ENCODE data around the gene USP49. TPM values are rescaled to one million over a fixed set of nuclear protein-coding genes. Genes with fewer than 3 reads are reported as not detected.

USP49 gene
- total and polyA plus RNA-seq, 2 of the 13 experiments (the other 11 are each of a cell fraction or from before 2014, with no cell fraction given): 2.9 to 4.3 TPM

GRCh38 chr6:41920921-41921711 is 25.9 kb upstream of the USP49 start, which contains the start of the genes BYSL and MED20 (continued):
- TF ChIP-seq AHDC1 (CRISPR knock-in tag; IDR thresholded peaks at IDR 0.05; ENCODE audit: borderline replicate concordance) (no peak), RBM22 (optimal IDR thresholded peaks at IDR 0.05; ENCODE audit: low read length) (no peak), IRF2 (CRISPR knock-in tag; IDR thresholded peaks at IDR 0.05) (peak; percentile 94), ZNF557 (CRISPR knock-in tag; IDR thresholded peaks at IDR 0.05) (peak; percentile 64; the same call in 1 of the 2 replicates), ZNF512B (CRISPR knock-in tag; IDR thresholded peaks at IDR 0.05; ENCODE audit: borderline replicate concordance) (no peak), CBFB (CRISPR knock-in tag; IDR thresholded peaks at IDR 0.05) (0 out of 2 replicates have a peak, but pooled peaks have one; percentile 44), NFKBIZ (CRISPR knock-in tag; IDR thresholded peaks at IDR 0.05) (no peak; the same call in 1 of the 2 replicates), RNF2 (conservative IDR thresholded peaks at IDR 0.05; ENCODE audit: low read depth) (peak; percentile 68), SALL1 (CRISPR knock-in tag; IDR thresholded peaks at IDR 0.05) (peak; percentile 70; the same call in 1 of the 2 replicates), FOXK2 (IDR thresholded peaks at IDR 0.05) (no peak), KLF11 (CRISPR knock-in tag; IDR thresholded peaks at IDR 0.05) (no peak; the same call in 1 of the 2 replicates), THYN1 (CRISPR knock-in tag; IDR thresholded peaks at IDR 0.05; ENCODE audit: borderline replicate concordance, low read depth) (0 out of 2 replicates have a peak, but pooled peaks have one; percentile 74), ZFP1 (CRISPR knock-in tag; IDR thresholded peaks at IDR 0.05) (no peak), SP2 (CRISPR knock-in tag; IDR thresholded peaks at IDR 0.05) (peak; percentile 42; the same call in 1 of the 2 replicates), SSRP1 (CRISPR knock-in tag; IDR thresholded peaks at IDR 0.05) (no peak; the same call in 1 of the 2 replicates), HNF1A (IDR thresholded peaks at IDR 0.05; ENCODE audit: low read depth) (peak; percentile 49; the same call in 1 of the 2 replicates), HNF1A (CRISPR knock-in tag; IDR thresholded peaks at IDR 0.05; ENCODE audit: borderline replicate concordance) (peak; percentile 72; the same call in 1 of the 2 replicates), RELA (CRISPR knock-in tag; IDR thresholded peaks at IDR 0.05) (no peak; the same call in 1 of the 2 replicates)
